HepG2 (cell line): ENCODE data around the gene FAHD1. TPM values are rescaled to one million over a fixed set of nuclear protein-coding genes. Genes with fewer than 3 reads are reported as not detected.

Experiments
- EEA1 ChIP-seq: sonication (generic); formaldehyde crosslinking; IDR thresholded peaks from 2 replicates; pipeline ENCODE4 v1.5.1; 2020; ENCODE audit warnings: mild to moderate bottlenecking, missing genetic modification reagents, borderline replicate concordance
- EP300 ChIP-seq, 3 experiments: sonication (generic) in 1 of 3; formaldehyde crosslinking in 1 of 3; IDR thresholded peaks; 2 replicates each; pipeline versions ENCODE4 v1.5.1 to v1.6.1; 2011 to 2020; ENCODE audit warnings: low read depth in 2 of 3, low read length in 2 of 3, borderline replicate concordance in 1 of 3, improper control_type of control experiment in 1 of 3, mild to moderate bottlenecking in 1 of 3, missing genetic modification reagents in 1 of 3, moderate library complexity in 1 of 3
- KDM3A ChIP-seq: IDR thresholded peaks from 2 replicates; pipeline ENCODE4 v1.6.1; 2018; ENCODE audit warnings: low read depth, missing compliant biosample characterization
- MTA1 ChIP-seq: sonication (generic); formaldehyde crosslinking; IDR thresholded peaks from 2 replicates; pipeline ENCODE4 v1.4.0; 2020; ENCODE audit warnings: missing genetic modification reagents, mild to moderate bottlenecking, borderline replicate concordance
- NFKB2 ChIP-seq: sonication (generic); formaldehyde crosslinking; IDR thresholded peaks from 2 replicates; pipeline ENCODE4 v1.4.0; 2020; ENCODE audit warnings: missing genetic modification reagents, borderline replicate concordance
- NFRKB ChIP-seq: fragments of 450-650 bp; IDR thresholded peaks from 2 replicates; pipeline ENCODE4 v1.6.1; 2017
- SRSF4 ChIP-seq: fragments of 200-400 bp; formaldehyde crosslinking; IDR thresholded peaks from one replicate; pipeline ENCODE4 v1.6.1; 2018; ENCODE audit warnings: mild to moderate bottlenecking, low read depth, low read length, moderate library complexity; ENCODE audit not compliant: poor library complexity, severe bottlenecking
- TBX2 ChIP-seq: sonication (generic); formaldehyde crosslinking; IDR thresholded peaks from 2 replicates; pipeline ENCODE4 v1.5.0; 2020; ENCODE audit warnings: missing genetic modification reagents, mild to moderate bottlenecking, borderline replicate concordance
- ZMYM2 ChIP-seq: sonication (generic); formaldehyde crosslinking; IDR thresholded peaks from 2 replicates; pipeline ENCODE4 v1.8.0; 2022; ENCODE audit warnings: mild to moderate bottlenecking, missing genetic modification reagents
- ZNF496 ChIP-seq: sonication (generic); formaldehyde crosslinking; IDR thresholded peaks from 2 replicates; pipeline ENCODE4 v1.8.1; 2023; ENCODE audit warnings: mild to moderate bottlenecking, moderate library complexity, missing genetic modification reagents; ENCODE audit not compliant: insufficient replicate concordance
- ZNF7 ChIP-seq: IDR thresholded peaks from 2 replicates; pipeline ENCODE4 v1.6.1; 2016; ENCODE audit warnings: missing biosample characterization, missing genetic modification reagents
- ZNF747 ChIP-seq: sonication (generic); formaldehyde crosslinking; IDR thresholded peaks from 2 replicates; pipeline ENCODE4 v1.8.1; 2023; ENCODE audit warnings: missing genetic modification reagents, mild to moderate bottlenecking, borderline replicate concordance
- ZNF75D ChIP-seq: sonication (generic); formaldehyde crosslinking; IDR thresholded peaks from 2 replicates; pipeline ENCODE4 v1.8.1; 2023; ENCODE audit warnings: missing genetic modification reagents, mild to moderate bottlenecking, borderline replicate concordance
- polyA plus RNA-seq, 8 experiments: library from polyadenylated mRNA; depleted of rRNA in 3 of 8; stranded (reverse) in 7 of 8; unstranded in 1 of 8; fragments of >200 nt; fragmentation: Illumina TruSeq in 4 of 8; extraction: Trizol in 4 of 8; gene quantifications; 2 replicates each; pipeline versions ENCODE4 v1.2.1 to v1.2.3, GENCODE V29; 2011 to 2016; ENCODE audit warnings: low read depth in 4 of 8, missing spikeins in 1 of 8, mixed read lengths in 1 of 8; ENCODE audit not compliant: insufficient read depth in 1 of 8
- total RNA-seq, 5 experiments: library from RNA; depleted of rRNA; stranded (reverse); fragments of >200 nt; fragmentation: Illumina TruSeq; extraction: Trizol; gene quantifications; 2 replicates each; pipeline ENCODE4 v1.2.3, GENCODE V29; 2016; ENCODE audit warnings: low read depth in 1 of 5
- TF ChIP-seq, protein P1 (sequence below): sonication (generic); formaldehyde crosslinking; IDR thresholded peaks from 2 replicates; pipeline ENCODE4 v1.4.0; 2020; ENCODE audit warnings: missing genetic modification reagents, borderline replicate concordance
- TF ChIP-seq, protein P2 (sequence below): fragments of 450-650 bp; IDR thresholded peaks from 2 replicates; pipeline ENCODE4 v1.6.1; 2017
- TF ChIP-seq, protein P3 (sequence below): IDR thresholded peaks from 2 replicates; pipeline ENCODE4 v1.6.1; 2016; ENCODE audit warnings: missing genetic modification reagents, missing compliant biosample characterization
- TF ChIP-seq, protein P4 (sequence below): sonication (generic); formaldehyde crosslinking; IDR thresholded peaks from 2 replicates; pipeline ENCODE4 v1.4.0; 2020; ENCODE audit warnings: mild to moderate bottlenecking, missing genetic modification reagents

The FAHD1 gene
- total and polyA plus RNA-seq, 2 of the 13 experiments (the other 11 are each of a cell fraction or from before 2014, with no cell fraction given), result 39.0 to 45.3 TPM

- TF ChIP-seq, protein P1, sequence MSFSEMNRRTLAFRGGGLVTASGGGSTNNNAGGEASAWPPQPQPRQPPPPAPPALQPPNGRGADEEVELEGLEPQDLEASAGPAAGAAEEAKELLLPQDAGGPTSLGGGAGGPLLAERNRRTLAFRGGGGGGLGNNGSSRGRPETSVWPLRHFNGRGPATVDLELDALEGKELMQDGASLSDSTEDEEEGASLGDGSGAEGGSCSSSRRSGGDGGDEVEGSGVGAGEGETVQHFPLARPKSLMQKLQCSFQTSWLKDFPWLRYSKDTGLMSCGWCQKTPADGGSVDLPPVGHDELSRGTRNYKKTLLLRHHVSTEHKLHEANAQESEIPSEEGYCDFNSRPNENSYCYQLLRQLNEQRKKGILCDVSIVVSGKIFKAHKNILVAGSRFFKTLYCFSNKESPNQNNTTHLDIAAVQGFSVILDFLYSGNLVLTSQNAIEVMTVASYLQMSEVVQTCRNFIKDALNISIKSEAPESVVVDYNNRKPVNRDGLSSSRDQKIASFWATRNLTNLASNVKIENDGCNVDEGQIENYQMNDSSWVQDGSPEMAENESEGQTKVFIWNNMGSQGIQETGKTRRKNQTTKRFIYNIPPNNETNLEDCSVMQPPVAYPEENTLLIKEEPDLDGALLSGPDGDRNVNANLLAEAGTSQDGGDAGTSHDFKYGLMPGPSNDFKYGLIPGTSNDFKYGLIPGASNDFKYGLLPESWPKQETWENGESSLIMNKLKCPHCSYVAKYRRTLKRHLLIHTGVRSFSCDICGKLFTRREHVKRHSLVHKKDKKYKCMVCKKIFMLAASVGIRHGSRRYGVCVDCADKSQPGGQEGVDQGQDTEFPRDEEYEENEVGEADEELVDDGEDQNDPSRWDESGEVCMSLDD, result peak; percentile 32; the same call in 1 of the 2 replicates
- TF ChIP-seq KDM3A (CRISPR knock-in tag) (peak; percentile 44; the same call in 1 of the 2 replicates), ZNF75D (CRISPR knock-in tag) (no peak), SRSF4 (no peak), ZMYM2 (CRISPR knock-in tag) (no peak), ZNF496 (no peak), TBX2 (CRISPR knock-in tag) (peak; percentile 36), EEA1 (CRISPR knock-in tag) (peak; percentile 38; the same call in 1 of the 2 replicates), ZNF747 (CRISPR knock-in tag) (no peak), NFRKB (no peak), ZNF7 (CRISPR knock-in tag) (no peak), MTA1 (CRISPR knock-in tag) (peak; percentile 42; the same call in 1 of the 2 replicates), NFKB2 (CRISPR knock-in tag) (peak; percentile 60; the same call in 1 of the 2 replicates), EP300 (IDR thresholded peaks at IDR 0.05; ENCODE audit: low read depth in 2 of 2, low read length in 2 of 2) (peak in 1 of 2 experiments; percentile 49; a peak in 1 of 4 replicates), EP300 (CRISPR knock-in tag; IDR thresholded peaks at IDR 0.05; ENCODE audit: borderline replicate concordance) (no peak)
- TF ChIP-seq, protein P2, sequence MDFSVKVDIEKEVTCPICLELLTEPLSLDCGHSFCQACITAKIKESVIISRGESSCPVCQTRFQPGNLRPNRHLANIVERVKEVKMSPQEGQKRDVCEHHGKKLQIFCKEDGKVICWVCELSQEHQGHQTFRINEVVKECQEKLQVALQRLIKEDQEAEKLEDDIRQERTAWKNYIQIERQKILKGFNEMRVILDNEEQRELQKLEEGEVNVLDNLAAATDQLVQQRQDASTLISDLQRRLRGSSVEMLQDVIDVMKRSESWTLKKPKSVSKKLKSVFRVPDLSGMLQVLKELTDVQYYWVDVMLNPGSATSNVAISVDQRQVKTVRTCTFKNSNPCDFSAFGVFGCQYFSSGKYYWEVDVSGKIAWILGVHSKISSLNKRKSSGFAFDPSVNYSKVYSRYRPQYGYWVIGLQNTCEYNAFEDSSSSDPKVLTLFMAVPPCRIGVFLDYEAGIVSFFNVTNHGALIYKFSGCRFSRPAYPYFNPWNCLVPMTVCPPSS, result no peak
- TF ChIP-seq, protein P3, sequence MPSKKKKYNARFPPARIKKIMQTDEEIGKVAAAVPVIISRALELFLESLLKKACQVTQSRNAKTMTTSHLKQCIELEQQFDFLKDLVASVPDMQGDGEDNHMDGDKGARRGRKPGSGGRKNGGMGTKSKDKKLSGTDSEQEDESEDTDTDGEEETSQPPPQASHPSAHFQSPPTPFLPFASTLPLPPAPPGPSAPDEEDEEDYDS (CRISPR knock-in tag), result peak; percentile 30; the same call in 1 of the 2 replicates
- TF ChIP-seq, protein P4, sequence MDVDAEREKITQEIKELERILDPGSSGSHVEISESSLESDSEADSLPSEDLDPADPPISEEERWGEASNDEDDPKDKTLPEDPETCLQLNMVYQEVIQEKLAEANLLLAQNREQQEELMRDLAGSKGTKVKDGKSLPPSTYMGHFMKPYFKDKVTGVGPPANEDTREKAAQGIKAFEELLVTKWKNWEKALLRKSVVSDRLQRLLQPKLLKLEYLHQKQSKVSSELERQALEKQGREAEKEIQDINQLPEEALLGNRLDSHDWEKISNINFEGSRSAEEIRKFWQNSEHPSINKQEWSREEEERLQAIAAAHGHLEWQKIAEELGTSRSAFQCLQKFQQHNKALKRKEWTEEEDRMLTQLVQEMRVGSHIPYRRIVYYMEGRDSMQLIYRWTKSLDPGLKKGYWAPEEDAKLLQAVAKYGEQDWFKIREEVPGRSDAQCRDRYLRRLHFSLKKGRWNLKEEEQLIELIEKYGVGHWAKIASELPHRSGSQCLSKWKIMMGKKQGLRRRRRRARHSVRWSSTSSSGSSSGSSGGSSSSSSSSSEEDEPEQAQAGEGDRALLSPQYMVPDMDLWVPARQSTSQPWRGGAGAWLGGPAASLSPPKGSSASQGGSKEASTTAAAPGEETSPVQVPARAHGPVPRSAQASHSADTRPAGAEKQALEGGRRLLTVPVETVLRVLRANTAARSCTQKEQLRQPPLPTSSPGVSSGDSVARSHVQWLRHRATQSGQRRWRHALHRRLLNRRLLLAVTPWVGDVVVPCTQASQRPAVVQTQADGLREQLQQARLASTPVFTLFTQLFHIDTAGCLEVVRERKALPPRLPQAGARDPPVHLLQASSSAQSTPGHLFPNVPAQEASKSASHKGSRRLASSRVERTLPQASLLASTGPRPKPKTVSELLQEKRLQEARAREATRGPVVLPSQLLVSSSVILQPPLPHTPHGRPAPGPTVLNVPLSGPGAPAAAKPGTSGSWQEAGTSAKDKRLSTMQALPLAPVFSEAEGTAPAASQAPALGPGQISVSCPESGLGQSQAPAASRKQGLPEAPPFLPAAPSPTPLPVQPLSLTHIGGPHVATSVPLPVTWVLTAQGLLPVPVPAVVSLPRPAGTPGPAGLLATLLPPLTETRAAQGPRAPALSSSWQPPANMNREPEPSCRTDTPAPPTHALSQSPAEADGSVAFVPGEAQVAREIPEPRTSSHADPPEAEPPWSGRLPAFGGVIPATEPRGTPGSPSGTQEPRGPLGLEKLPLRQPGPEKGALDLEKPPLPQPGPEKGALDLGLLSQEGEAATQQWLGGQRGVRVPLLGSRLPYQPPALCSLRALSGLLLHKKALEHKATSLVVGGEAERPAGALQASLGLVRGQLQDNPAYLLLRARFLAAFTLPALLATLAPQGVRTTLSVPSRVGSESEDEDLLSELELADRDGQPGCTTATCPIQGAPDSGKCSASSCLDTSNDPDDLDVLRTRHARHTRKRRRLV (CRISPR knock-in tag), result no peak
Observed at GRCh38 chr16:1794221-1794871, 32.7 kb upstream of the FAHD1 start (continued).
